CD4-positive, alpha-beta T cell treated with Interleukin-1 beta for 1 hour (primary cell): Measurements from ENCODE around the gene RASGEF1C.
A peak's percentile ranks its signal among the peaks of the same experiment; 100 is the strongest.

Experiments used
- DNase-seq, 2 donors: peaks; one replicate each; pipeline ENCODE4 v3.0.0-alpha.2; 2020 to 2022

The RASGEF1C gene

GRCh38 chr5:180209137-180209581, at the start of gene RASGEF1C:
TSS of gene RASGEF1C (minus strand) at chr5:180209211. CDS start at chr5:180138052, 71,159 bp downstream.
- peak; percentile 52 to 58 for DNase-seq

DNA sequence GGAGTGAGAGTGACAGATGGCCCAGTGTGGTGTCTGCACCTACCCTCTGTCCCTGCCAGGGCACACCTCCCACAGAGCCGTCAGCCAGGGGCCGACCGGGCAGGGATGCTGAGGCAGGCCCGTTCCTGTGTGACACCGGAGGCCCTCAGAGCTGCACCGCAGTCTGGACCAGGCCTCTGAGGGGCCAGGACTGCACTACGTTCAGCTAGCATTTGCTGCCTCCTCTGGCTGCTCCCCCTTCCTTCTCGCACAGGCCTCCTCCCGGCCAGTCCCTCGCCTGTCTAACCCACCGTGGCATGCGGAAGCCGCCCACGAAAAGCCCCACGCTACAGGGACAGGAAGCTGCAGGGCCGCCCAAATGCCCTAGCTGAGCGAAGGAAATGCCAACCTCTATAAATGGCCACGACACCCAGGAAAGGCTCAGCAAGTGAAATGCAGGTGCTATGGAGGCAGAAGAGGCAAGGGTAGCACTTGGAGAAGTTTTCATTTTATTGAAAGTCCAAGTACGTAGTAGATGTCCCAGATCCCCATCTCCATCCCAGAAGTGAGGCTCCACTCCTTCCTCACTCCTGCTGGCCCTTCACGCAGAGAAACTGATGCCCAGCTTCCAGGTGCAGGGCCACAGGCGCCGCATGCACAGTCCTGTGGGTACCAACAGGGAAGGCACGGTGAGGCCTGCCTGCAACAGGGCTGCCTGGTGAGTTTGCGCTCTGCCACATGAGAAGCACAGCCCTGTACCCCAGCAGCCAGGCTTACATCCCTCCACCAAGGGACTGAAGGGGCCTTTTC, 44.2 kb upstream of the RASGEF1C start:
- no peak for DNase-seq

DNA sequence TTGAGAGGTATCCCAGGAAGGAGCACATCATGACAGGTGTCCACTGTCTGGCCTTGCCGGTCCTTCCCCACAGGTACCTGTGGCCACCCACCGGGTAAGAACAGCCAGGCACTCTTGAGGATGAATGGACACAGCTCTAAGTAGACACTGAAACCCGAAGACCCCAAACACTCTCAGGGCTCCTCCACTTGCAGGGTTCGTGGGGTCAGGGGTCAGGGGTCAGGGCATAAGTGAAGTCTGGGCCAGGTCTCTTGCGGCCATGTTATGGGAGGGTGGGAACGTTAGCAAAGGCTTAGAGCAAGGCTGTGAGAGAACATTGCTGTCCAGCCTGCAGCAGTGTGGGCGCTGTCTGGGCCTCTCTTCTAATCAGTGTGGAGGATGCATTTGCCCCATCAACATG, 42.9 kb upstream of the RASGEF1C start:
- no peak for DNase-seq

DNA sequence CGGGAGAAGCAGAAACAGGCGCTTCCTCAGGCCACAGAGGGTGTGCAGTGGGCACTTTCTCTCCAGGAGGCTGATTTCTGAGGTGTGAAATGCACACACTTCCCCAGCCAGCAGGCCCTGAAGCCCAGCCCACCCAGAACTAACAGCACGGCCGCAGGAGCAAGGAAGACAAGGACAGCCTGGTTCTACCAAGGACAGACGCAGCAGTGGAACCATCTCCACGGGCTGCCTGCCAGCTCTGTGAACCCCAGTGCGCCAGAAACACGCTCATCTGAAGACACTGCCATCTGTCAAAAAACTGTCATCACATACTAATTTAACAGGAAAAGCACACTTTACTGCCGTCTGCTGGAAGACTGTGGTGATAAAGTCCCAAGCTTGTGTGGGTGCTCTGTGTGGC, 42.1 kb upstream of the RASGEF1C start:
- DNase-seq = no peak

DNA sequence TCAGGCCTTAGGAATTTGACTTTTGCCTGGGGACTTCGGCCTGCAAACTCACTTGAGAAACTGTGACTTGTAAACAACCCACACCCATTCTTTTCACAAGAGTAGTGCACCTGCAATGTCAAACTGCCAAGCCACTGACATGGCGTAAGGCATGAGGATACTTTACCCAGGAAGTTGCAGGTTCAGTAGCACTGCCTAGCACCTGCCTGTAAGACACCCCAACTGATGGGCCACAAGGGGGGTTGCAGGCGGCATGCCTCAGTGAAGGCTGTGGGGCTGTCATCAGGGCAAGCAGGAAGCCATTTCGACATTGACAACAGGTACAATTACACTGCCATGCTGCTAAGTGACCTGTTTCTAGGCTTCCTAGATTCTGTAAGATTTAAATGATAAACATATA, 41.3 kb upstream of the RASGEF1C start:
- no peak for DNase-seq

GRCh38 chr5:180241600-180241999, 32.6 kb upstream of the RASGEF1C start:
- DNase-seq = no peak

GRCh38 chr5:180238631-180239030, 29.6 kb upstream of the RASGEF1C start:
- no peak for DNase-seq

- no peak for DNase-seq
Observed at GRCh38 chr5:180235846-180236245, 26.8 kb upstream of the RASGEF1C start.

GRCh38 chr5:180235077-180235476, 26.1 kb upstream of the RASGEF1C start:
- no peak for DNase-seq

- DNase-seq = no peak
Observed at GRCh38 chr5:180234271-180234670, 25.3 kb upstream of the RASGEF1C start.

GRCh38 chr5:180233729-180234128, 24.7 kb upstream of the RASGEF1C start:
- DNase-seq = no peak

- DNase-seq = no peak
Observed at GRCh38 chr5:180230017-180230416, 21.0 kb upstream of the RASGEF1C start.

- DNase-seq = no peak
Observed at GRCh38 chr5:180222056-180222455, 13.0 kb upstream of the RASGEF1C start.

- DNase-seq = no peak
Observed at GRCh38 chr5:180217797-180218196, 8.8 kb upstream of the RASGEF1C start.

GRCh38 chr5:180216646-180217171, 7.7 kb upstream of the RASGEF1C start:
- no peak for DNase-seq

GRCh38 chr5:180215783-180216630, 7.0 kb upstream of the RASGEF1C start:
- DNase-seq = no peak

GRCh38 chr5:180214870-180215770, 6.1 kb upstream of the RASGEF1C start:
- no peak for DNase-seq

GRCh38 chr5:180213657-180214207, 4.7 kb upstream of the RASGEF1C start:
- no peak for DNase-seq

- DNase-seq = no peak
Observed at GRCh38 chr5:180213256-180213600, 4.2 kb upstream of the RASGEF1C start.

DNA sequence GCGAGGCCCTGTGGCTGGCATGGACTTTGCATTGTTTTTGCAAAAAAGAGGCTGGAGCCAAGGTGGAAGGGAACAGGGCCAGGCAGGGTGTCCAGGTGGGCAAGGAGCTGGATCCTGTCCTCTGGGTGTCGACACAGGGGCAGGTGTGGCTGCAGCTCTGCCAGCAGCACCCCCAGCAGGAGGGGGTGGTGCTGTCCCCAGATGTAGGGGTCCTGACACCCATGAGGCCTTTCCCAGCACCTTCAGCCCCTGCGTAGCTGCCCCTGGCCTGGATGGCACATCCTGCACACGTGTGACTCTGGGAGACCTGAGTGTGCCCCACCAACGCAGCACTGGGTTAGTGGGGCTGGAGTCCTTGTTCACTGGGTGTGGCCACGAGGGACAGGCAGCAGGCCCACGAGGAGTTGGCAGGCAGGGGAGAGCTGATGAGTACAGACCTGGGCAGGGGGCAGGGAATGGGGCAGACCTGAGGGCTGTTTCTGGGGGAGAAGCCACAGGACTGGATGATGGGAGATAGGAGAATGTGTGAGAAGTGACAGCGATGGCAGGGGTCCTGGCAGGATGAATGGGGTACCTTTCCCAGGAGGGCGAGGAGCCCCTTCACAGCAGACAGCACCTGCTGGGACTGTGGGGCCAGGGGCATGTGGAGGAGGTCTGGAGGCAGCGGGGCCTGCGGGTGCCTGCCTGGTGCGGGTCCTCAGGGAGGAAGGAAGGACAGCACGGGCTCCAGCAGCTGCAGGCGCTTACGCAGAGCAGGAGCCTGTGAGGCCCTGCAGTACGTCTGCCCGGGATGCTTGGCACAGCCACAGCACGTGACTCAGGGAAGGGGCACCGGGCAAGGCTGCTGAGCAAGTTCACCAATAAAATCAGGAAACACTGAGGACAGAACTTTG, 3.6 kb upstream of the RASGEF1C start:
- DNase-seq = no peak

GRCh38 chr5:180211761-180212035, 2.7 kb upstream of the RASGEF1C start:
- no peak for DNase-seq
